ENCODE results near the gene LRPPRC.

DNA sequence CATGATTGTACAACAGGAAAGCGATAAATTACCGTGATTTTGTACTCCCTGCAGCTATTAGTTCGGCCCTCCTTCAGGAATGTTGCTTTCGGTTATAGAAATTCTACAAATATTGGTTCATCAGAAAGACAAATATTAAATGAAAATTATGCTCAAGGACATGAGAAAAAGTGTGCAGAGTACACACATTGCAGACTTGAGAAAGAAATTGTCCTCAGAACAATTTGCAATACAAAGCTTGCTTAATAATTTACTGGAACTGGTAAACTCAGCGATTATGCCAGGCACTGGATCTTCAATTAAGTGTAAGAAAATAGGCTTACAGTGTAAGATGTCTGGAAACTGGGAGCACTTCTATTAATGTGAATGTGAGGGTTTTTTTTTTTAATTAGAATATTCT is 111.1 kb downstream of the LRPPRC start:
- TF ChIP-seq, protein P1, sequence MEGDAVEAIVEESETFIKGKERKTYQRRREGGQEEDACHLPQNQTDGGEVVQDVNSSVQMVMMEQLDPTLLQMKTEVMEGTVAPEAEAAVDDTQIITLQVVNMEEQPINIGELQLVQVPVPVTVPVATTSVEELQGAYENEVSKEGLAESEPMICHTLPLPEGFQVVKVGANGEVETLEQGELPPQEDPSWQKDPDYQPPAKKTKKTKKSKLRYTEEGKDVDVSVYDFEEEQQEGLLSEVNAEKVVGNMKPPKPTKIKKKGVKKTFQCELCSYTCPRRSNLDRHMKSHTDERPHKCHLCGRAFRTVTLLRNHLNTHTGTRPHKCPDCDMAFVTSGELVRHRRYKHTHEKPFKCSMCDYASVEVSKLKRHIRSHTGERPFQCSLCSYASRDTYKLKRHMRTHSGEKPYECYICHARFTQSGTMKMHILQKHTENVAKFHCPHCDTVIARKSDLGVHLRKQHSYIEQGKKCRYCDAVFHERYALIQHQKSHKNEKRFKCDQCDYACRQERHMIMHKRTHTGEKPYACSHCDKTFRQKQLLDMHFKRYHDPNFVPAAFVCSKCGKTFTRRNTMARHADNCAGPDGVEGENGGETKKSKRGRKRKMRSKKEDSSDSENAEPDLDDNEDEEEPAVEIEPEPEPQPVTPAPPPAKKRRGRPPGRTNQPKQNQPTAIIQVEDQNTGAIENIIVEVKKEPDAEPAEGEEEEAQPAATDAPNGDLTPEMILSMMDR (IDR thresholded peaks at IDR 0.05) = no peak
- TF ChIP-seq POLR2A (IDR thresholded peaks at IDR 0.05) = no peak

Measured in right lobe of liver (tissue), 4 donors.